Sigmoid colon (tissue), 7 donors: Measurements from ENCODE around the gene GBP3. TPM values are rescaled to one million over a fixed set of nuclear protein-coding genes. Genes with fewer than 3 reads are reported as not detected.
A peak's percentile ranks its signal among the peaks of the same experiment; 100 is the strongest.
"Not testable (repeated sequence)": the region's sequence is repeated elsewhere in the genome, so short reads cannot be mapped to it uniquely, and the experiment has no call there.

Experiments
- DNase-seq: peaks from one replicate; pipeline ENCODE4 v3.0.0-alpha.2; 2019
- H3K27ac ChIP-seq, 4 donors: fragments of 200-600 bp; sonication (generic); one replicate each; pipeline ENCODE4 v1.5.1; 2016 to 2019; ENCODE audit warnings: mild to moderate bottlenecking in 1 of 4
- H3K27me3 ChIP-seq, 3 donors: fragments of 200-600 bp; sonication (generic); one replicate each; pipeline ENCODE4 v1.5.1; 2019; ENCODE audit warnings: mild to moderate bottlenecking in 1 of 3
- H3K36me3 ChIP-seq, 4 donors: fragments of 200-600 bp; sonication (generic); one replicate each; pipeline ENCODE4 v1.5.1; 2016 to 2019
- H3K4me1 ChIP-seq, 4 donors: fragments of 200-600 bp; sonication (generic); one replicate each; pipeline ENCODE4 v1.5.1; 2017 to 2019
- H3K4me3 ChIP-seq, 4 donors: fragments of 200-600 bp; sonication (generic); one replicate each; pipeline ENCODE4 v1.5.1; 2017 to 2019; ENCODE audit warnings: mild to moderate bottlenecking in 2 of 4, moderate library complexity in 1 of 4
- H3K9me3 ChIP-seq, 4 donors: fragments of 200-600 bp in 3 of 4; sonication (generic) in 3 of 4; one replicate each; pipeline versions ENCODE4 v1.5.1 to v1.6.1; 2013 to 2019
- EP300 ChIP-seq, 4 donors: sonication (generic); formaldehyde crosslinking; IDR thresholded peaks; one replicate each; pipeline ENCODE4 v1.6.1; 2017; ENCODE audit warnings: antibody characterized with exemption in 4 of 4
- POLR2A ChIP-seq, 2 donors: fragments of 450-650 bp; IDR thresholded peaks; one replicate each; pipeline ENCODE4 v1.6.1; 2016; ENCODE audit warnings: antibody characterized with exemption in 2 of 2, mild to moderate bottlenecking in 2 of 2, moderate library complexity in 2 of 2
- POLR2AphosphoS5 ChIP-seq, 4 donors: sonication (generic); formaldehyde crosslinking; IDR thresholded peaks; one replicate each; pipeline ENCODE4 v1.6.1; 2017; ENCODE audit warnings: antibody characterized with exemption in 4 of 4
- WGBS, 2 donors: extraction: QIAGEN DNeasy Blood & Tissue Kit; methylation state at CpG; one replicate each; pipeline ENCODE4 v1.1.7; 2013; 5-methylcytosine and 5-hydroxymethylcytosine counted together
- intact Hi-C: fragments of 100-400 bp; cut with DNase I; formaldehyde crosslinking; loops from one replicate; pipeline ENCODE4 v1.15.1; 2023
- polyA plus RNA-seq, 3 donors: library from polyadenylated mRNA; stranded (reverse); fragments of 200-250 nt; gene quantifications; one replicate each; pipeline ENCODE4 v1.2.3, GENCODE V29; 2013
- total RNA-seq, 4 donors: library from RNA; depleted of rRNA; stranded (reverse); fragments of >200 nt; gene quantifications; one replicate each; pipeline ENCODE4 v1.1.0, GENCODE V29; 2016
- TF ChIP-seq, protein P1 (sequence below), 4 experiments: fragments of 450-650 bp in 3 of 4; fragments of 200-600 bp in 1 of 4; IDR thresholded peaks; one replicate each; pipeline ENCODE4 v1.5.1; 2016 to 2019; ENCODE audit warnings: antibody characterized with exemption in 4 of 4, mild to moderate bottlenecking in 3 of 4, moderate library complexity in 2 of 4
- donor health status: healthy with polysubstance abuse.
- donor health status: Bipolar disorder and iron deficiency.
- donor health status: healthy.

The GBP3 gene
- total and polyA plus RNA-seq, 7 donors, result 6.4 to 66.4 (median 19.6) TPM

- no peak overlapping the region for H3K27ac ChIP-seq
- H3K4me3 ChIP-seq, result no peak overlapping the region
- intact Hi-C loops, result loop anchor here (10.0 kb wide), 1 partner anchor 833 kb away; no protein-coding TSS in a partner anchor
- peaks cover 0 to 53% (median 38%) of the 10 kb centered on the region in 4 donors for H3K4me1 ChIP-seq
- DNase-seq, result no peak
- peaks cover 0 to 23% (median 0%) of the 10 kb centered on the region in 4 donors for H3K36me3 ChIP-seq
- no peaks in the 10 kb centered on the region for H3K27me3 ChIP-seq
- TF ChIP-seq POLR2AphosphoS5 (IDR thresholded peaks at IDR 0.05), result no peak
- no peaks in the 10 kb centered on the region for H3K9me3 ChIP-seq
Measured at GRCh38 chr1:88982055-88982454, 40.6 kb downstream of the GBP3 start.

DNA sequence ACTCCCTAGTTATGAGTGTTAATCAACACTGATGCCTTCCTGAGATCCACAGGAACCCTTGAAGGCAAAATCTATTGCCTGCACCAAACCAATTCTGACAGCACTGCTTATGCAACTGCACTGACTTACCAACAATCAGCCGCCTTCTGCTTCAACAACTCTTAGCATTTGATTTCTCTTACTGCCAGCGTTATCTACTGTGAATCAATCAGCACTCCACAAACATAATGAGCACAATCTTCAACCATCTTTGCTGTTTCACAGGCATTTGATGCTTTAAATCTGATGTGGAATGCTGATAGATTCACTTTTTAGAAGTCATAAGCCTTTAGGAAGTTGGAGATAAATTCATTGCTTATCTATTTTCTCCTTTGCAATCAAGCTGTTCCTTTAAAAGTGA, 41.2 kb downstream of the GBP3 start:
- H3K9me3 ChIP-seq, H3K27me3 ChIP-seq, H3K4me3 ChIP-seq, DNase-seq: not testable (repeated sequence)
- peak overlapping the region in 2 of 4 donors; percentile 26 to 46 for H3K27ac ChIP-seq
- peaks cover 0 to 53% (median 38%) of the 10 kb centered on the region in 4 donors for H3K4me1 ChIP-seq
- WGBS, 2 donors, result 89 to 91% methylated on average over 2 of the region's 2 CpGs
- intact Hi-C loops, result loop anchor here (10.0 kb wide), 1 partner anchor 833 kb away; no protein-coding TSS in a partner anchor
- peaks cover 0 to 18% (median 0%) of the 10 kb centered on the region in 4 donors for H3K36me3 ChIP-seq

DNA sequence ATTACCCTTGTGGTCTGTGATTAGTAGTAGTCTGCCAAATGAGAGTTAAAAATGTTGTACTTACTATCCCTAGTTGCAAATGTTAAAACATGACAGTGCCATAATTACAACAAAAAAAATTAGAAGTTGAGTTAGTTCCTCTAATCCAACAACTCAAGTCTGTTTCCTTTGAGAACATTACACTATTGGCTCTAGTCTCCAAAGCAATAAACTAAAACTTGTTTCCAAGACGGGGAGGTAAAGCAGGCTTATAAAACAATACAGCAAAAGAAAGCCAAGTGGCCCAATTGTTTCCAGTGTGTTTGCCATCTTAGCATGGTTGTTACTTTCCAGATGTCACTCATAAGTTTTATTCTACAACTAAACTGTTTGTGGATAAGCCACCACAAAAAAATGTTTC, 41.8 kb downstream of the GBP3 start:
- Histone ChIP-seq H3K27ac (peak overlapping the region in 2 of 4 donors; percentile 46 to 60), H3K4me1 (peaks cover 0 to 53% (median 38%) of the 10 kb centered on the region in 4 donors), H3K27me3 (no peaks in the 10 kb centered on the region), H3K36me3 (peaks cover 0 to 11% (median 0%) of the 10 kb centered on the region in 4 donors), H3K4me3 (no peak overlapping the region), H3K9me3 (no peaks in the 10 kb centered on the region)
- WGBS, 2 donors, result 14 to 51% methylated on average over 1 of the region's 1 CpG
- TF ChIP-seq POLR2A (IDR thresholded peaks at IDR 0.05), result no peak
- peak in 1 of 4 donors; percentile 37 for TF ChIP-seq EP300 (IDR thresholded peaks at IDR 0.05)
- TF ChIP-seq POLR2AphosphoS5 (IDR thresholded peaks at IDR 0.05), result peak; percentile 35 to 84 (median 75)
- DNase-seq, result no peak
- intact Hi-C loops, result loop anchor here (10.0 kb wide), 1 partner anchor 834 kb away; no protein-coding TSS in a partner anchor

- DNase-seq, result no peak
- no peaks in the 10 kb centered on the region for H3K9me3 ChIP-seq
- peak overlapping the region in 2 of 4 donors; percentile 33 for H3K27ac ChIP-seq
- peaks cover 0 to 11% (median 0%) of the 10 kb centered on the region in 4 donors for H3K36me3 ChIP-seq
- TF ChIP-seq, protein P1, sequence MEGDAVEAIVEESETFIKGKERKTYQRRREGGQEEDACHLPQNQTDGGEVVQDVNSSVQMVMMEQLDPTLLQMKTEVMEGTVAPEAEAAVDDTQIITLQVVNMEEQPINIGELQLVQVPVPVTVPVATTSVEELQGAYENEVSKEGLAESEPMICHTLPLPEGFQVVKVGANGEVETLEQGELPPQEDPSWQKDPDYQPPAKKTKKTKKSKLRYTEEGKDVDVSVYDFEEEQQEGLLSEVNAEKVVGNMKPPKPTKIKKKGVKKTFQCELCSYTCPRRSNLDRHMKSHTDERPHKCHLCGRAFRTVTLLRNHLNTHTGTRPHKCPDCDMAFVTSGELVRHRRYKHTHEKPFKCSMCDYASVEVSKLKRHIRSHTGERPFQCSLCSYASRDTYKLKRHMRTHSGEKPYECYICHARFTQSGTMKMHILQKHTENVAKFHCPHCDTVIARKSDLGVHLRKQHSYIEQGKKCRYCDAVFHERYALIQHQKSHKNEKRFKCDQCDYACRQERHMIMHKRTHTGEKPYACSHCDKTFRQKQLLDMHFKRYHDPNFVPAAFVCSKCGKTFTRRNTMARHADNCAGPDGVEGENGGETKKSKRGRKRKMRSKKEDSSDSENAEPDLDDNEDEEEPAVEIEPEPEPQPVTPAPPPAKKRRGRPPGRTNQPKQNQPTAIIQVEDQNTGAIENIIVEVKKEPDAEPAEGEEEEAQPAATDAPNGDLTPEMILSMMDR (IDR thresholded peaks at IDR 0.05), result no peak
- no peak for TF ChIP-seq POLR2AphosphoS5 (IDR thresholded peaks at IDR 0.05)
- TF ChIP-seq POLR2A (IDR thresholded peaks at IDR 0.05), result no peak
- TF ChIP-seq EP300 (IDR thresholded peaks at IDR 0.05), result no peak
- H3K27me3 ChIP-seq, result no peaks in the 10 kb centered on the region
- H3K4me3 ChIP-seq, result no peak overlapping the region
- intact Hi-C loops, result loop anchor here (10.0 kb wide), 1 partner anchor 835 kb away; no protein-coding TSS in a partner anchor
- peaks cover 0 to 43% (median 35%) of the 10 kb centered on the region in 4 donors for H3K4me1 ChIP-seq
Measured at GRCh38 chr1:88979749-88980116, 42.9 kb downstream of the GBP3 start.

DNA sequence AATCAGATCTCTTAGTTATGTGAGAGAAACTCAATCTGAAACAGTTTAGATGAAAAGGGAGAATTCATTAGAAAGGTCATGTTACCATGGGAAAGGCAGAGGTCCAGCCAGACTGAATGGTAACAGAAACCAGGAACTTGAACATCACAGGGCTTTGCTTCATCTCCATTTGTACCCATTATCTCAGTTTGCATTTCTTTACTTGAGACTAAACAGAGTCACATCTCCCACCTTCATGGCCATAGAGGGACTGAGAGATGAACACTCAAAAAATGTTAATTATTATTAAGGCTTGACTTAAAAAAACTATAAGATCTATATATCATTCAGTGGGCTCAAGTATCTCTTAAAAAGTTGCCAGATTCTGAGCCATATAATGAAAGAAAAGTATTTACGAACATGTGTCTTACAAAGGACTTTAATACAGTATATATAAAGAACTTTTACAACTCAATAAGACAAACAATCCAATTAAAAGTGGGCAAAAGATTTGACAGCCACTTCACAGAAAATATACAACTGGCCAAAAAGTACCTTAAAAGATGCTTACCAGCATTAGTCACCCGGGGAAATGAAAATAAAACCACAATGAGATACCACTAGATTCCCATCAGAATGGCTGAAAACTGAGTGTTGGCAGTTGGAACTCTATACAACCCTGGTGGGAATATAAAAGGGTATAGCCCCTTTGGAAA, 43.5 kb downstream of the GBP3 start:
- WGBS, 2 donors, result 28 to 51% methylated on average over 2 of the region's 2 CpGs
- intact Hi-C loops, result no loop called here
- no peak for TF ChIP-seq EP300 (IDR thresholded peaks at IDR 0.05)
- TF ChIP-seq, protein P1 (IDR thresholded peaks at IDR 0.05), result no peak
- TF ChIP-seq POLR2A (IDR thresholded peaks at IDR 0.05), result no peak
- peak in 3 of 4 donors; percentile 49 to 78 (median 76) for TF ChIP-seq POLR2AphosphoS5 (IDR thresholded peaks at IDR 0.05)

DNA sequence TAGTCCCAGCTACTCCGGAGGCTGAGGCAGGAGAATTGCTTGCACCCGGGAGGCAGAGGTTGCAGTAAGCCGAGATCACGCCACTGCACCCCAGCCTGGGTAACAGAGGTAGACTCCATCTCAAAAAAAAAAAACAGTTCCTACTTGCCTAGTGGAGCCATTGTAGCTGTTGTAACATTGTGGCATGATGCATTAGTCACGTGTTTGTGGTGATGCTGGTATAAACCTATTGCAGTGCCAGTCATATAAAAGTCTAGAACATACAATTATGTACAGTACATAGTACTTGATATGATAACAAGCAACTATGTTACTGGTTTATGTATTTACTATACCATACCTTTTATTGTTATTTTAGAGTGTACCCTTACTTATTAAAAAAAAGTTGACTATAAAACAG, 46.4 kb downstream of the GBP3 start:
- no peak for DNase-seq
- Histone ChIP-seq H3K4me3 (no peak overlapping the region), H3K27me3 (no peaks in the 10 kb centered on the region), H3K27ac (no peak overlapping the region), H3K36me3 (no peaks in the 10 kb centered on the region), H3K9me3 (no peaks in the 10 kb centered on the region), H3K4me1 (peaks cover 0 to 32% (median 29%) of the 10 kb centered on the region in 4 donors)
- 95 to 96% methylated on average over 5 of the region's 5 CpGs for WGBS, 2 donors
- intact Hi-C loops, result no loop called here
- no peak for TF ChIP-seq POLR2AphosphoS5 (IDR thresholded peaks at IDR 0.05)
- no peak for TF ChIP-seq POLR2A (IDR thresholded peaks at IDR 0.05)
- no peak for TF ChIP-seq EP300 (IDR thresholded peaks at IDR 0.05)
- TF ChIP-seq, protein P1 (IDR thresholded peaks at IDR 0.05), result no peak

More for the DNA sequence above, 43.5 kb downstream of the GBP3 start:
- no peak for DNase-seq
- Histone ChIP-seq H3K36me3 (peaks cover 0 to 11% (median 0%) of the 10 kb centered on the region in 4 donors), H3K27ac (peak overlapping the region in 2 of 4 donors; percentile 33), H3K9me3 (no peaks in the 10 kb centered on the region), H3K27me3 (no peaks in the 10 kb centered on the region), H3K4me1 (peaks cover 0 to 38% (median 34%) of the 10 kb centered on the region in 4 donors), H3K4me3 (no peak overlapping the region)

DNA sequence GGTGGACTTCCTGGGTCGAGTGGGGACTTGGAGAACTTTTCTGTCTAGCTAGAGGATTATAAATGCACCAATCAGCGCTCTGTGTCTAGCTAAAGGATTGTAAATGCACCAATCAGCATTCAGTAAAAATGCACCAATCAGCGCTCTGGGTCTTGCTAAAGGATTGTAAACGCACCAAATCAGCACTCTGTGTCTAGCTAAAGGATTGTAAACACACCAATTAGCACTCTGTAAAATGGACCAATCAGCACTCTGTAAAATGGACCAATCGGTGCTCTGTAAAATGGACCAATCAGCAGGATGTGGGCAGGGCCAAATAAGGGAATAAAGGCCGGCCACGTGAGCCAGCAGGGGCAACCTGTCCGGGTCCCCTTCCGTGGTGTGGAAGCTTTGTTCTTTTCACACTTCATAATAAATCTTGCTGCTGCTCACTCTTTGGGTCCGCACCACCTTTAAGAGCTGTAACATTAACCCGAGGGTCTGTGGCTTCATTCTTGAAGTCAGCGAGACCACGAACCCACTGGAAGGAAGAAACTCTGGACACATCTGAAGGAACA, 48.0 kb downstream of the GBP3 start:
- DNase-seq, H3K27me3 ChIP-seq, H3K36me3 ChIP-seq, H3K4me3 ChIP-seq, intact Hi-C loops, H3K9me3 ChIP-seq, H3K27ac ChIP-seq: not testable (repeated sequence)
- peaks cover 0 to 17% (median 14%) of the 10 kb centered on the region in 4 donors for H3K4me1 ChIP-seq
- WGBS, 2 donors, result 80 to 90% methylated on average over 13 of the region's 13 CpGs
